Calu3 (cell line): ENCODE results near the gene NCK2. TPM values are rescaled to one million over a fixed set of nuclear protein-coding genes. Genes with fewer than 3 reads are reported as not detected.

Source experiments
- BruUV-seq: library from RNA; stranded (reverse); fragments of 400-500 nt; replicated peaks from 2 replicates; lab custom pipeline; 2021; lab: Mats Ljungman, UMichigan
- CTCF ChIA-PET: fragments of 300-600 bp; sonication (Branson Sonifier 250); formaldehyde crosslinking; loops from one replicate; lab custom pipeline; 2022; ENCODE audit warnings: antibody characterized with exemption; lab: Charles Lee
- DNase-seq: peaks from one replicate; pipeline ENCODE4 v3.0.0; 2022
- H3K27ac Mint-ChIP-seq: one replicate; pipeline ENCODE4 v1.8.0; 2022; ENCODE audit warnings: mixed read lengths; ENCODE audit not compliant: unreplicated experiment
- H3K27me3 Mint-ChIP-seq: one replicate; pipeline ENCODE4 v1.8.0; 2022; ENCODE audit warnings: mixed read lengths; ENCODE audit not compliant: unreplicated experiment
- H3K36me3 Mint-ChIP-seq: one replicate; pipeline ENCODE4 v1.8.0; 2022; ENCODE audit warnings: mild to moderate bottlenecking, moderate library complexity, mixed read lengths; ENCODE audit not compliant: insufficient read depth, unreplicated experiment
- H3K4me1 Mint-ChIP-seq: one replicate; pipeline ENCODE4 v1.8.0; 2022; ENCODE audit warnings: mild to moderate bottlenecking, low read depth, mixed read lengths; ENCODE audit not compliant: unreplicated experiment
- H3K4me3 Mint-ChIP-seq: one replicate; pipeline ENCODE4 v1.8.0; 2022; ENCODE audit warnings: mild to moderate bottlenecking, low read depth, moderate library complexity, mixed read lengths; ENCODE audit not compliant: unreplicated experiment
- H3K9me3 Mint-ChIP-seq: one replicate; pipeline ENCODE4 v1.8.0; 2022; ENCODE audit warnings: low read depth, mixed read lengths; ENCODE audit not compliant: unreplicated experiment
- intact Hi-C: fragments of 100-400 bp; cut with micrococcal nuclease; formaldehyde crosslinking; loops from one replicate; pipeline ENCODE4 v1.10.0; 2022; ENCODE audit not compliant: unreplicated experiment
- total RNA-seq: library from RNA; stranded (reverse); gene quantifications from 2 replicates; pipeline ENCODE4 v1.2.3, GENCODE V29; 2022
- TF ChIP-seq, protein P1 (sequence below): fragments of 200-600 bp; IDR thresholded peaks from one replicate; pipeline ENCODE4 v1.8.0; 2022; ENCODE audit warnings: antibody characterized with exemption; ENCODE audit not compliant: unreplicated experiment

NCK2 gene
- total RNA-seq, 1 experiment from 2014 or later = 88.6 TPM

DNA sequence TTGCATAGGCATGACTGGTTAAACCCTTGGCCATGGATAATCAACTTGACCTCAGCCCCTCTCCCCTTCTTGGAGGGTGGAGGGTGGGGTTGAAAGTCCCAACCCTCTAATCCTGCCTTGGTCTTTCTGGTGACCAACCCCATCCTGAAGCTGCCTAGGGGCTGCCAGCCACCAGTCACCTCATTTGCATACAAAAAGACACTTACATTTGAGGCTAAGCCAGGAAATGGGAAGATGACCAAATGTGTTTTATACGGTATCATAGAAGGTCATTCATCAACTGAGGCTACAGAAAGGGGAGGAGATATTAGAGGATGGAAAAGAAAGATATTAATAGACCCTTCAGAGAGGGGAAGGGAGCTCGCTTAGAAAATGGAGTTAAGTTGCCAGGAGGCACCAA, 96.8 kb downstream of the NCK2 start:
- intact Hi-C loops = no loop called here
- no peaks in the 10 kb centered on the region for H3K27me3 Mint-ChIP-seq
- no peak overlapping the region for H3K4me3 Mint-ChIP-seq
- BruUV-seq = no TSS peak
- no peak overlapping the region for H3K27ac Mint-ChIP-seq
- DNase-seq = no peak
- no peaks in the 10 kb centered on the region for H3K9me3 Mint-ChIP-seq
- peaks cover 11% of the 10 kb centered on the region for H3K36me3 Mint-ChIP-seq
- H3K4me1 Mint-ChIP-seq = peaks cover 25% of the 10 kb centered on the region
- CTCF ChIA-PET = no interaction called here
- TF ChIP-seq, protein P1, sequence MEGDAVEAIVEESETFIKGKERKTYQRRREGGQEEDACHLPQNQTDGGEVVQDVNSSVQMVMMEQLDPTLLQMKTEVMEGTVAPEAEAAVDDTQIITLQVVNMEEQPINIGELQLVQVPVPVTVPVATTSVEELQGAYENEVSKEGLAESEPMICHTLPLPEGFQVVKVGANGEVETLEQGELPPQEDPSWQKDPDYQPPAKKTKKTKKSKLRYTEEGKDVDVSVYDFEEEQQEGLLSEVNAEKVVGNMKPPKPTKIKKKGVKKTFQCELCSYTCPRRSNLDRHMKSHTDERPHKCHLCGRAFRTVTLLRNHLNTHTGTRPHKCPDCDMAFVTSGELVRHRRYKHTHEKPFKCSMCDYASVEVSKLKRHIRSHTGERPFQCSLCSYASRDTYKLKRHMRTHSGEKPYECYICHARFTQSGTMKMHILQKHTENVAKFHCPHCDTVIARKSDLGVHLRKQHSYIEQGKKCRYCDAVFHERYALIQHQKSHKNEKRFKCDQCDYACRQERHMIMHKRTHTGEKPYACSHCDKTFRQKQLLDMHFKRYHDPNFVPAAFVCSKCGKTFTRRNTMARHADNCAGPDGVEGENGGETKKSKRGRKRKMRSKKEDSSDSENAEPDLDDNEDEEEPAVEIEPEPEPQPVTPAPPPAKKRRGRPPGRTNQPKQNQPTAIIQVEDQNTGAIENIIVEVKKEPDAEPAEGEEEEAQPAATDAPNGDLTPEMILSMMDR = no peak

DNA sequence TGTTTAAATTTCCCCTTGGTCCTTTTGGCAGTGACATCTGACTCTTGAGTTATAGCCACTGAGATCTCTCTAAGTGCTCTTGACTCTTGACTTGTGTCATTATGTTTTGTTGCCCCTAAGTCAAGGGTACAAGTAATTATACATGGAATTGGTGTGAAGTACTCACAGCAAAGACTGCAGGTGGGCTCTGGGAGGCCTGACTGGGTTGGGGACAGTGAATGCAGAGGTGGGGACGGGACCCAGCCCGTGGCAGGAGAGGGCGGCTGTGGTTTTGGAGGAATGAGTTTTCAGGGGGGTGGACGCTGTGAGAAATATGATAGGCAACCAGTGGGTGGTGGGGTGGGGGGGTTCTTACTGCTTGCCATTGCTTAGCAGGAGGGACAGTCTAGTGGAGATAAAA, 97.8 kb downstream of the NCK2 start:
- CTCF ChIA-PET = no interaction called here
- Mint-ChIP-seq H3K4me1 (peaks cover 25% of the 10 kb centered on the region), H3K27me3 (no peaks in the 10 kb centered on the region), H3K36me3 (peaks cover 13% of the 10 kb centered on the region), H3K27ac (no peak overlapping the region), H3K9me3 (no peaks in the 10 kb centered on the region), H3K4me3 (no peak overlapping the region)
- DNase-seq = no peak
- TF ChIP-seq, protein P1 = no peak
- BruUV-seq = no TSS peak
- intact Hi-C loops = no loop called here

DNA sequence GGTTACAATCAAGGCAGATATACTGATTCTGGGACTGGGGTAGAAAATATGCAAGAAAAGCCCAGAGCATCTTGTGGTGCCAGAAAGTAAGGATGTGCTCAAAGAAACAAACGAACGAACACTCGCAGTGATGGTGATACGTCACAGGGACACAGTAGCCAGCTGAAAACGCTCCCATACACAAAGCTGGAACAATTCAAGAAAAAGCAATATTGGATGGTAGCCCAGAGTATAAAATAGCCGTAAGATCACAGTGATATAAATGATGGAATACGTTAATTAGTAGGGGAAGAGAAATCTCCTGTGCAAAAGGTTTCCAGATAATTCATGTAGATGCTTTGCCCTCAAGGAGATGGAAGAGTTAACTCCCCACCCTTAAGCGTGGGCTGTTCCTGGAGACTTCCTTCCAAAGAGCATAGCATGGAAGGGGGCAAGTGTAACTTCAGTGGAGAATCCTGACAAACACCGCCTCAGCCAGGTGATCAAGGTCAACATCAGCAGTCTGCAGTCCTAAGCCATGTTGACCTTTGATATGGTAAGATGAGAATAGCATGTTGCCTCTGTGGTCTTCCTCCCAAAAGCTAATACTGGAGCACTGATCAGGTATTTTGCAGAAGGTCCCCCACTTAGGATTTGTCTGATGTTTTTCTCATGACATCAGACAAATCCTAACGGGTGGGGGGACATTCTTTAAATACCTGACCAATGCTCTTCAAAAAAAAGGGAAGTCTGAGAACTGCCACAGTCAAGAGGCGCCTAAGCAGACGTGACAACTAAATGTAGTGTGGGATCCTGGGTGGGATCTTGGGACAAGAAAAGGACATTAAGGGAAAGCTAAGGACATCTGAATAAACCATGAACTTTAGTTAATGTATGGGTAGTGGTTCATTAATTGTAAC, 99.0 kb downstream of the NCK2 start:
- CTCF ChIA-PET = no interaction called here
- Mint-ChIP-seq H3K9me3 (no peaks in the 10 kb centered on the region), H3K27me3 (no peaks in the 10 kb centered on the region), H3K4me3 (no peak overlapping the region), H3K27ac (no peak overlapping the region), H3K4me1 (peaks cover 25% of the 10 kb centered on the region), H3K36me3 (peaks cover 13% of the 10 kb centered on the region)
- intact Hi-C loops = no loop called here
- TF ChIP-seq, protein P1 = no peak
- BruUV-seq = no TSS peak
- DNase-seq = no peak

GRCh38 chr2:105845976-105846375, 101.3 kb downstream of the NCK2 start:
- Mint-ChIP-seq H3K36me3 (peaks cover 13% of the 10 kb centered on the region), H3K4me3 (no peak overlapping the region), H3K9me3 (no peaks in the 10 kb centered on the region), H3K4me1 (peaks cover 25% of the 10 kb centered on the region), H3K27ac (no peak overlapping the region), H3K27me3 (no peaks in the 10 kb centered on the region)
- no peak for DNase-seq
- TF ChIP-seq, protein P1 = no peak
- no TSS peak for BruUV-seq
- CTCF ChIA-PET = no interaction called here
- intact Hi-C loops = no loop called here
